Ishikawa (cell line): ENCODE results near the gene IFITM10.

Experiments used
- CEBPB ChIP-seq: IDR thresholded peaks from 2 replicates; pipeline ENCODE4 v1.6.1; 2012
- EGR1 ChIP-seq: IDR thresholded peaks from 2 replicates; pipeline ENCODE4 v1.6.1; 2012
- EP300 ChIP-seq: IDR thresholded peaks from 2 replicates; pipeline ENCODE4 v1.6.1; 2012; ENCODE audit warnings: borderline replicate concordance
- FOXM1 ChIP-seq: IDR thresholded peaks from 2 replicates; pipeline ENCODE4 v1.6.1; 2012; ENCODE audit warnings: low read depth, borderline replicate concordance
- NFIC ChIP-seq: IDR thresholded peaks from 2 replicates; pipeline ENCODE4 v1.6.1; 2012
- RAD21 ChIP-seq: IDR thresholded peaks from 2 replicates; pipeline ENCODE4 v1.6.1; 2012; ENCODE audit warnings: low read depth
- TAF1 ChIP-seq: IDR thresholded peaks from 2 replicates; pipeline ENCODE4 v1.6.1; 2012; ENCODE audit warnings: low read depth, mild to moderate bottlenecking
- TEAD4 ChIP-seq: IDR thresholded peaks from 2 replicates; pipeline ENCODE4 v1.6.1; 2012
- YY1 ChIP-seq: IDR thresholded peaks from 2 replicates; pipeline ENCODE4 v1.6.1; 2012; ENCODE audit warnings: low read depth
- TF ChIP-seq, protein P1 (sequence below): IDR thresholded peaks from 2 replicates; pipeline ENCODE4 v1.6.1; 2012; ENCODE audit warnings: low read depth, mild to moderate bottlenecking

- TF ChIP-seq RAD21 (no peak), TAF1 (no peak), EP300 (no peak), NFIC (no peak), CEBPB (no peak), YY1 (no peak), TEAD4 (no peak), EGR1 (no peak), FOXM1 (no peak)
- TF ChIP-seq, protein P1, sequence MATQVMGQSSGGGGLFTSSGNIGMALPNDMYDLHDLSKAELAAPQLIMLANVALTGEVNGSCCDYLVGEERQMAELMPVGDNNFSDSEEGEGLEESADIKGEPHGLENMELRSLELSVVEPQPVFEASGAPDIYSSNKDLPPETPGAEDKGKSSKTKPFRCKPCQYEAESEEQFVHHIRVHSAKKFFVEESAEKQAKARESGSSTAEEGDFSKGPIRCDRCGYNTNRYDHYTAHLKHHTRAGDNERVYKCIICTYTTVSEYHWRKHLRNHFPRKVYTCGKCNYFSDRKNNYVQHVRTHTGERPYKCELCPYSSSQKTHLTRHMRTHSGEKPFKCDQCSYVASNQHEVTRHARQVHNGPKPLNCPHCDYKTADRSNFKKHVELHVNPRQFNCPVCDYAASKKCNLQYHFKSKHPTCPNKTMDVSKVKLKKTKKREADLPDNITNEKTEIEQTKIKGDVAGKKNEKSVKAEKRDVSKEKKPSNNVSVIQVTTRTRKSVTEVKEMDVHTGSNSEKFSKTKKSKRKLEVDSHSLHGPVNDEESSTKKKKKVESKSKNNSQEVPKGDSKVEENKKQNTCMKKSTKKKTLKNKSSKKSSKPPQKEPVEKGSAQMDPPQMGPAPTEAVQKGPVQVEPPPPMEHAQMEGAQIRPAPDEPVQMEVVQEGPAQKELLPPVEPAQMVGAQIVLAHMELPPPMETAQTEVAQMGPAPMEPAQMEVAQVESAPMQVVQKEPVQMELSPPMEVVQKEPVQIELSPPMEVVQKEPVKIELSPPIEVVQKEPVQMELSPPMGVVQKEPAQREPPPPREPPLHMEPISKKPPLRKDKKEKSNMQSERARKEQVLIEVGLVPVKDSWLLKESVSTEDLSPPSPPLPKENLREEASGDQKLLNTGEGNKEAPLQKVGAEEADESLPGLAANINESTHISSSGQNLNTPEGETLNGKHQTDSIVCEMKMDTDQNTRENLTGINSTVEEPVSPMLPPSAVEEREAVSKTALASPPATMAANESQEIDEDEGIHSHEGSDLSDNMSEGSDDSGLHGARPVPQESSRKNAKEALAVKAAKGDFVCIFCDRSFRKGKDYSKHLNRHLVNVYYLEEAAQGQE = no peak
These were observed 8.7 kb downstream of the IFITM10 start for GRCh38 chr11:1741741-1742140.
